Esophagus squamous epithelium (tissue), 4 donors: Measurements from ENCODE around the gene AFAP1L2.

Experiments
- POLR2A ChIP-seq, 4 donors: fragments of 450-650 bp; IDR thresholded peaks; one replicate each; pipeline ENCODE4 v1.6.1; 2017; ENCODE audit warnings: antibody characterized with exemption in 4 of 4, mild to moderate bottlenecking in 4 of 4, moderate library complexity in 3 of 4
- TF ChIP-seq, protein P1 (sequence below), 6 experiments: fragments of 450-650 bp in 4 of 6; fragments of 200-600 bp in 2 of 6; sonication (generic) in 2 of 6; IDR thresholded peaks; one replicate each; pipeline ENCODE4 v1.5.1; 2016 to 2019; ENCODE audit warnings: antibody characterized with exemption in 6 of 6, mild to moderate bottlenecking in 4 of 6, moderate library complexity in 4 of 6

DNA sequence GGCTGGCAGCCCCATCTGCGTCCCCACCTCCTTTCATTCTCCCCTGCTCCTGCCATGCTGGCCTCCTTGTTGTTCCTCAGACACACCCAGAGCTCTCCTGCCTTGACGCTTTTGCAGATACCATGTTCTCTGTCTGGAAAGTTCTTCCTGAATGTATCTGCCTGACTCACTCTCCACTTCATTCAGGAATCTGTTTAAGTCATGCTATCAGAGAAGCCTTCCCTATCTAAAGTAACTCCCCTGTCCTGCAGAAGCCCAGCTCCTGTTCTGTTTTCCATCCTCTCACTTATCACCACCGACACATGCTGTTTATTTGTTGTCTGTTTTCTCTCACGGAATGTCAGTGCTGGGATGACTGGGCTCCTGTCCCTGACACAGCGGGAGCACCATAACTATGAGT, 82.0 kb downstream of the AFAP1L2 start:
- TF ChIP-seq, protein P1, sequence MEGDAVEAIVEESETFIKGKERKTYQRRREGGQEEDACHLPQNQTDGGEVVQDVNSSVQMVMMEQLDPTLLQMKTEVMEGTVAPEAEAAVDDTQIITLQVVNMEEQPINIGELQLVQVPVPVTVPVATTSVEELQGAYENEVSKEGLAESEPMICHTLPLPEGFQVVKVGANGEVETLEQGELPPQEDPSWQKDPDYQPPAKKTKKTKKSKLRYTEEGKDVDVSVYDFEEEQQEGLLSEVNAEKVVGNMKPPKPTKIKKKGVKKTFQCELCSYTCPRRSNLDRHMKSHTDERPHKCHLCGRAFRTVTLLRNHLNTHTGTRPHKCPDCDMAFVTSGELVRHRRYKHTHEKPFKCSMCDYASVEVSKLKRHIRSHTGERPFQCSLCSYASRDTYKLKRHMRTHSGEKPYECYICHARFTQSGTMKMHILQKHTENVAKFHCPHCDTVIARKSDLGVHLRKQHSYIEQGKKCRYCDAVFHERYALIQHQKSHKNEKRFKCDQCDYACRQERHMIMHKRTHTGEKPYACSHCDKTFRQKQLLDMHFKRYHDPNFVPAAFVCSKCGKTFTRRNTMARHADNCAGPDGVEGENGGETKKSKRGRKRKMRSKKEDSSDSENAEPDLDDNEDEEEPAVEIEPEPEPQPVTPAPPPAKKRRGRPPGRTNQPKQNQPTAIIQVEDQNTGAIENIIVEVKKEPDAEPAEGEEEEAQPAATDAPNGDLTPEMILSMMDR (IDR thresholded peaks at IDR 0.05) = no peak
- TF ChIP-seq POLR2A (IDR thresholded peaks at IDR 0.05) = no peak
